ENCODE measurements around the gene PDE4B.

DNA sequence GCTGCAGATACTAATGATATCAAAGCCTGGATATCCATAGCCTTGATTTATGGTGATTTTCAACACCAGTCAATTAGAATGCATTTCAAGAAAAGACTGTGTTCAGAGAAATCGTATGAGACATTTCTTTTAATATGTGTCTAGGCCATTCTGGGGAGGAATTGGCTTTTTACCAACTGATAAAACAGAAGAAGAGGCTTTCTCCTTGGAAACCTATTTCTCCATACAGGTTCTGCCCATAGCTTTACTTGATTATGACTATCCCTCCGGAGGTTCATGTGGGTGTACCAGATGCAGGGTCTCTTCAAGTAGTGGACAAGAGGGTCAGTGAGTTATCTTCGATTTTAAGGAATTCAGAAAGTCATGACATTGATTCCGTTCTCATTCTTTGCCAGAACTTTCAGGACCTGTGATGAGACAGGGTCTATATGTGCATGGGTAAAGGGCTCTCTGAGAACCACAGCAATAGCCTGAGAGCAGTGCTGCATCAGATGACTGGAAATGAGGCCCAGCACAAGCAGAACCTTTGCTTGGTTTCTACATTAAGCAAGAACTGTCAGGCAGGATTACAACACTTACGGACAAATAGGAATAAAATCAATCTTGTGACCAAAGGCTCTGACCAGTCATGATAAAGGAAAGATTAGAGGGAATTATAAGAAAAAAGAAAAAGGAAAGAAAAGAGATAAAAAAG is 477.6 kb downstream of the PDE4B start:
- TF ChIP-seq, protein P1, sequence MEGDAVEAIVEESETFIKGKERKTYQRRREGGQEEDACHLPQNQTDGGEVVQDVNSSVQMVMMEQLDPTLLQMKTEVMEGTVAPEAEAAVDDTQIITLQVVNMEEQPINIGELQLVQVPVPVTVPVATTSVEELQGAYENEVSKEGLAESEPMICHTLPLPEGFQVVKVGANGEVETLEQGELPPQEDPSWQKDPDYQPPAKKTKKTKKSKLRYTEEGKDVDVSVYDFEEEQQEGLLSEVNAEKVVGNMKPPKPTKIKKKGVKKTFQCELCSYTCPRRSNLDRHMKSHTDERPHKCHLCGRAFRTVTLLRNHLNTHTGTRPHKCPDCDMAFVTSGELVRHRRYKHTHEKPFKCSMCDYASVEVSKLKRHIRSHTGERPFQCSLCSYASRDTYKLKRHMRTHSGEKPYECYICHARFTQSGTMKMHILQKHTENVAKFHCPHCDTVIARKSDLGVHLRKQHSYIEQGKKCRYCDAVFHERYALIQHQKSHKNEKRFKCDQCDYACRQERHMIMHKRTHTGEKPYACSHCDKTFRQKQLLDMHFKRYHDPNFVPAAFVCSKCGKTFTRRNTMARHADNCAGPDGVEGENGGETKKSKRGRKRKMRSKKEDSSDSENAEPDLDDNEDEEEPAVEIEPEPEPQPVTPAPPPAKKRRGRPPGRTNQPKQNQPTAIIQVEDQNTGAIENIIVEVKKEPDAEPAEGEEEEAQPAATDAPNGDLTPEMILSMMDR (conservative IDR thresholded peaks at IDR 0.05; ENCODE audit: low read depth, low read length), result no peak
- TF ChIP-seq EZH2phosphoT487 (IDR thresholded peaks at IDR 0.05; ENCODE audit: borderline replicate concordance, low read length) (no peak), EZH2 (IDR thresholded peaks at IDR 0.05; ENCODE audit: low read length, unreplicated experiment) (no peak)

Measured in PC-3 (cell line).